NCI-H774 (cell line): ENCODE data around the gene DAZAP1.
"Not testable (repeated sequence)": the region's sequence is repeated elsewhere in the genome, so short reads cannot be mapped to it uniquely, and the experiment has no call there.

Source experiments
- DNase-seq: peaks from one replicate; lab custom pipeline; 2025; lab: John Stamatoyannopoulos, UW

DAZAP1 gene

GRCh38 chr19:1474011-1474764, 66.8 kb downstream of the DAZAP1 start:
- no peak for DNase-seq

DNA sequence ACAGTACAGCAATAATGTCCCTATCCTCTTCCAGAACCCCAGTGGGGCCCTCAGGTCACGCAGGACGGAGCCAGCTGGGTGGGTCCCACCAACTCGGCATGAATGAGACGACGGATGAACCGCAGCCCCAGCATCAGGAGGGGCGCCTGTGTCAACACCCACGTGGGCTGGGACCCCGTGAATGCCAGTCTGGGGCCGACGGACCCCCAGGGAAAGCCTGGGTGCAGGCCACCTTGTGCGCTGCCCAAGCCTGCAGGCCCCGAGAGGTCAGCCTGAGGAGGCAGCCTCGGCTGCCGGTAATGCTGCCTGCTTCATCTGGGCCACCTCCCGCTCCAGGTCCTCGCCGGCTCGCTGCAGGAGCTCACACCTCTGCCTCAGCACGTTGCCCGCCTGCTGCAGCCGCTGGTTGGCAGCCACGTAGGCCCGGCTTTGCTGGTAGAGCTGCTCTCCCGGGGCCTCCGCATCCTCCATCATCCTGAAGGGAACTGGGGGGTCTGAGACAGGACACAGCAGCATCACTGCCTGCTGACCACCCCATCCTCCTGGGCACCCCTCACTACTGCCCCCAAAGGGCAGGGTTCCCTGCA, 67.5 kb downstream of the DAZAP1 start:
- DNase-seq = no peak

GRCh38 chr19:1475751-1476437, 68.5 kb downstream of the DAZAP1 start:
- DNase-seq = no peak

DNA sequence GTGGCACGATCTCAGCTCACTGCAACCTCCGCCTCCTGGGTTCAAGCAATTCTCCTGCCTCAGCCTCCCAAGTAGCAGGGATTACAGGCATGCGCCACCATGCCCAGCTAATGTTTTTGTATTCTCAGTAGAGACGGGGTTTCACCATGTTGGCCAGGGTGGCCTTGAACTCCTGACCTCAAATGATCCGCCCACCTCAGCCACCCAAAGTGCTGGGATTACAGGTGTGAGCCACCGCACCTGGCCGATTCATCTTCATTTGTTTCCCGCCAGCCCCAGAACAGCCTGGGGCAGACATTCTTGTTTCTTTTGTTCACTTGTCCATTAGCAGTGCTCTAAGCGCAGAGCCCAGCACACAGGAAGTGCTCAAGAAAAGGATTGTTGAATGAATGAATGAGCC, 69.7 kb downstream of the DAZAP1 start:
- DNase-seq = not testable (repeated sequence)

DNA sequence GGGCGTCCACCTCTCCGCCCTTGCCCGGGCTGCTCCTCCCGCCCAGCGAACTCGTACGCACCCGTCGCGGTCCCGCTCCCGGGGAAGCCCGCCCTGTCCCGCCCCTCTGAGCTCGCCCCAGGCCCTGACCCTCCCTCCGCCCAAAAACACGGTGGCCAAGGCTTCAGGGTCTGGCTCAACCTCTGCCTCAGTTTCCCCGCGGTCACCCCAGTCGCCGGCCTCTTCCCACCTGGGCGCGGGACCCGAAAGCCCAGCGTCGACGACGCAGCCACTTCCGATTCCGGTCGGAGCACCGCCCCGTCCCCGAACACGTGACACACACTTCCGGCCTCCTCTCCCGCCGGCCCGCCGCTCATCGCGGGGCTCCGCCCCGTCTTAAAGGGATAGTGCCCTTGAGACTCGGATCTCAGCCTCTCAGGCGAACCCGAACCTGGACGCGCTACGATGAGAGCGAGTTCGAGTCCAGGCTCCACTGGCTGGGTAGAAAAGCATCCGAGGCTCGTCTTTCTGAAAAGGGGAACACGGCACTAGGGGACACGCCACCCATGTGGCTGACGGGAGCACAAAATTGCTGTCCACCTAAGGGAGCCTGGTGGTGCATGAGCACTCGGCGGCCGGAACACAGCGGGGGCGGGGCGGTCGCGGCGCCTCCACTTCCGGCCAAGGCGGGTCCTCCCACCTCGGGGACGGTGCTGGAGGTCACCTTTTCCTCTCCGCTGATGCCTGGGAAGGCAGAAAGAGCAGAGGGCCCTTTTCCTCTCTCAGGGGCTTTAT, 71.7 kb downstream of the DAZAP1 start, which contains the start of gene C19orf25:
TSS of gene C19orf25 (minus strand) at position 282 of the 774 bp plus-strand sequence. CDS start 312 bp downstream, outside the sequence.
- peak; percentile 91 for DNase-seq

- DNase-seq = no peak
These were observed 74.0 kb downstream of the DAZAP1 start for GRCh38 chr19:1481224-1481892.

DNA sequence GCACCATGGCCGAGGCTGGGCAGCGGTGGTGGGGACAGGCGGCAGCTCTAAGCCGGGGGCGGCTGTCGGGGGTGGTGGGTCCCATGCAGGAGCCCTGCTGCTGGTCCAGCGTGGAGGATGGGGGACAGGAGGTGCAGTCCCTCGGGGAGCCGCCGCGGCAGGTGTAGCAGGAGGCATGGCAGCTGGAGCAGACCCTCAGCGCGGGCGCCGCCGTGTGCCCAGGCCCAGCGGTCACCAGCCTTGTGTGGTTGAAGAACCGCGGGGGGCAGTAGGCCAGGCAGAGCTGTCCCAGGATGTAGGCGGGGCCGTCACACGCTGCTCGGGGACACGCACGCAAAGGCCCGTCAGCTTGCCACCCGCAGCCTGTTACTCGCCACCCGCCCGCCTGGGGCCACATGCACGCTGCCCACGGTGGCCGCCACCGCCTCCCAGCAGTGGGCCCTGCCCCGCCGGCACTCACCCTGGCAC, 74.5 kb downstream of the DAZAP1 start:
- no peak for DNase-seq

- no peak for DNase-seq
These were observed 75.2 kb downstream of the DAZAP1 start for GRCh38 chr19:1482361-1483130.

- DNase-seq = no peak
These were observed 76.0 kb downstream of the DAZAP1 start for GRCh38 chr19:1483131-1483978.

- DNase-seq = no peak
These were observed 76.6 kb downstream of the DAZAP1 start for GRCh38 chr19:1483979-1484428.
